GM13977 (cell line): ENCODE data around the gene ANK2.

Source experiments
- DNase-seq: peaks from one replicate; pipeline ENCODE4 v3.0.0; 2012; ENCODE audit warnings: low spot score
- CTCF ChIP-seq: IDR thresholded peaks from 2 replicates; pipeline ENCODE4 v1.5.1; 2012; ENCODE audit warnings: mild to moderate bottlenecking, control low read depth; ENCODE audit not compliant: insufficient read depth; ENCODE audit errors: extremely low read depth, missing control alignments
- in situ Hi-C: fragments of 300-500 bp; cut with MboI; formaldehyde crosslinking; loops from one replicate; pipeline ENCODE4 v1.12.0; 2022; ENCODE audit warnings: low sequenced_read_pairs, low pct_unique_long_range_greater_than_20kb, mixed read lengths, inconsistent platforms; ENCODE audit not compliant: unreplicated experiment

The ANK2 gene

GRCh38 chr4:113384600-113384999 lies 335.1 kb downstream of the ANK2 start:
- no peak for DNase-seq
- TF ChIP-seq CTCF, result no peak
- in situ Hi-C loops, result loop anchor here (25.0 kb wide), 3 partner anchors 378 to 1003 kb away; partner anchors contain the start of gene CAMK2D

- no peak for TF ChIP-seq CTCF
- in situ Hi-C loops, result loop anchor here (25.0 kb wide), 3 partner anchors 377 to 1002 kb away; partner anchors contain the start of gene CAMK2D
- no peak for DNase-seq
Measured at GRCh38 chr4:113385281-113385899, 335.9 kb downstream of the ANK2 start.

GRCh38 chr4:113389160-113389559 lies 339.7 kb downstream of the ANK2 start:
- TF ChIP-seq CTCF, result no peak
- in situ Hi-C loops, result loop anchor here (25.0 kb wide), 3 partner anchors 373 to 998 kb away; partner anchors contain the start of gene CAMK2D
- DNase-seq, result no peak

GRCh38 chr4:113390850-113391249 lies 341.4 kb downstream of the ANK2 start:
- in situ Hi-C loops, result loop anchor here (25.0 kb wide), 3 partner anchors 371 to 996 kb away; partner anchors contain the start of gene CAMK2D
- no peak for TF ChIP-seq CTCF
- DNase-seq, result no peak

GRCh38 chr4:113394108-113394729 lies 344.8 kb downstream of the ANK2 start:
- in situ Hi-C loops, result loop anchor here (25.0 kb wide), 3 partner anchors 368 to 993 kb away; partner anchors contain the start of gene CAMK2D
- no peak for DNase-seq
- TF ChIP-seq CTCF, result no peak

GRCh38 chr4:113394730-113395530 lies 345.5 kb downstream of the ANK2 start:
- peak; percentile 37 for DNase-seq
- in situ Hi-C loops, result loop anchor here (25.0 kb wide), 3 partner anchors 367 to 992 kb away; partner anchors contain the start of gene CAMK2D
- TF ChIP-seq CTCF, result peak; percentile 64
